Measurements from ENCODE around the gene PHOX2A.

The PHOX2A gene

GRCh38 chr11:72232260-72233055, 11.5 kb downstream of the PHOX2A start:
- Histone ChIP-seq H3K27me3 (replicated peaks; ENCODE audit: control insufficient read depth, insufficient read depth, low read length) (no peaks in the 10 kb centered on the region), H3K4me3 (ENCODE audit: low read length) (no peak overlapping the region), H3K9me3 (ENCODE audit: control insufficient read depth, low read length) (no peaks in the 10 kb centered on the region), H3K36me3 (ENCODE audit: control insufficient read depth, insufficient read depth, low read length, severe bottlenecking) (peaks cover 92% of the 10 kb centered on the region), H3K4me1 (ENCODE audit: control insufficient read depth, insufficient read depth, low read length) (no peaks in the 10 kb centered on the region), H3K9ac (ENCODE audit: low read length) (no peak overlapping the region)
- DNase-seq (ENCODE audit: low read depth) = no peak

DNA sequence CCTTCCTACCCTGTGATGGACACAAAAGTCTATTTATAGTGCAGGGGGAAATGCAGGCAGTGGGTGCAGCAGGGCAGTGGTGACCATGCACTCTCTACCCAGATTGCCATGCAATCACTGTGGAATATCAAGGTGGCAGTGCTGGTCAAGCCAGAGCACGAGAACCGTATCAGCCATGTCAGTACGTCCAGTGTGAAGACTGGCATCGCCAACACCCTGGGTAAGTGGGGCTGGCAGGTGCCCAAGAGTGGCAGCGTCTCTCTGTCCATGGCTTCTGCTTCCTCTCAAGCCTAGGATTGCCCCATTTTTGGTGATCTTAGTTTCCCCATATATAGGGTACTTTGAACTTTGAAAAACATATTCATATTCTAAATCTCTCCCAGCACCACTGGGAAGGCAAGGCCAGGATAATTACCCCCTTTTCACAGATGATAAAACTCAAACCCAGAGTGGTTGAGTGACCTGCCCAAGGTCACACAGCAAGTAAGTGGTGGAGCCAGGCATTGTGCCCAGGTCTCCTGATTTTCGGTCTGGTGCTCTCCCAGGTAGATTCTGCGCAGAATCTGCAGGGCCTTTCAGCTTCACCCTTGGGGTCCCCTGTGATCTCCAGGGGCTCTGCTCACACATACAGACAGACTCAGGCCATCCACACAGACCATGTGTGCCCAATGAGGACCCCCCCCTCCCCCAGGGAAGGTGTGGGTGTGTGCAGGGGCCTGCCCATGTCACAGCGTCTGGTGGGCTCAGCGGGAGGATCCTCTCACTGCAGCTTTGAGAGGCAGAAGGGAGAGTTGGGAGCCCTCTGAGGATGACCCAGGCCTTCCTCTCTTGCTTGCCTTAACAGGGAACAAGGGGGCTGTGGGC, 12.3 kb downstream of the PHOX2A start:
- Histone ChIP-seq H3K4me1 (ENCODE audit: control insufficient read depth, insufficient read depth, low read length) (no peaks in the 10 kb centered on the region), H3K36me3 (ENCODE audit: control insufficient read depth, insufficient read depth, low read length, severe bottlenecking) (peaks cover 91% of the 10 kb centered on the region), H3K9me3 (ENCODE audit: control insufficient read depth, low read length) (no peaks in the 10 kb centered on the region), H3K27me3 (replicated peaks; ENCODE audit: control insufficient read depth, insufficient read depth, low read length) (no peaks in the 10 kb centered on the region), H3K4me3 (ENCODE audit: low read length) (no peak overlapping the region), H3K9ac (ENCODE audit: low read length) (no peak overlapping the region)
- DNase-seq (ENCODE audit: low read depth) = no peak

- Histone ChIP-seq H3K9ac (ENCODE audit: low read length) (no peak overlapping the region), H3K27me3 (replicated peaks; ENCODE audit: control insufficient read depth, insufficient read depth, low read length) (no peaks in the 10 kb centered on the region), H3K4me1 (ENCODE audit: control insufficient read depth, insufficient read depth, low read length) (peaks cover under 1% of the 10 kb centered on the region), H3K9me3 (ENCODE audit: control insufficient read depth, low read length) (no peaks in the 10 kb centered on the region), H3K4me3 (ENCODE audit: low read length) (no peak overlapping the region), H3K36me3 (ENCODE audit: control insufficient read depth, insufficient read depth, low read length, severe bottlenecking) (peaks cover 85% of the 10 kb centered on the region)
- DNase-seq (ENCODE audit: low read depth) = no peak
Observed at GRCh38 chr11:72230764-72231365, 13.1 kb downstream of the PHOX2A start.

GRCh38 chr11:72229925-72230763, 13.8 kb downstream of the PHOX2A start:
- Histone ChIP-seq H3K4me1 (ENCODE audit: control insufficient read depth, insufficient read depth, low read length) (peaks cover 8% of the 10 kb centered on the region), H3K27me3 (replicated peaks; ENCODE audit: control insufficient read depth, insufficient read depth, low read length) (no peaks in the 10 kb centered on the region), H3K4me3 (ENCODE audit: low read length) (no peak overlapping the region), H3K36me3 (ENCODE audit: control insufficient read depth, insufficient read depth, low read length, severe bottlenecking) (peaks cover 80% of the 10 kb centered on the region), H3K9me3 (ENCODE audit: control insufficient read depth, low read length) (no peaks in the 10 kb centered on the region), H3K9ac (ENCODE audit: low read length) (no peak overlapping the region)
- no peak for DNase-seq (ENCODE audit: low read depth)

- peaks cover 73% of the 10 kb centered on the region for H3K36me3 ChIP-seq (ENCODE audit: control insufficient read depth, insufficient read depth, low read length, severe bottlenecking)
- no peak overlapping the region for H3K9ac ChIP-seq (ENCODE audit: low read length)
- peaks cover 8% of the 10 kb centered on the region for H3K4me1 ChIP-seq (ENCODE audit: control insufficient read depth, insufficient read depth, low read length)
- no peaks in the 10 kb centered on the region for H3K9me3 ChIP-seq (ENCODE audit: control insufficient read depth, low read length)
- H3K27me3 ChIP-seq (replicated peaks; ENCODE audit: control insufficient read depth, insufficient read depth, low read length) = no peaks in the 10 kb centered on the region
- DNase-seq (ENCODE audit: low read depth) = no peak
- no peak overlapping the region for H3K4me3 ChIP-seq (ENCODE audit: low read length)
Observed at GRCh38 chr11:72229336-72229924, 14.5 kb downstream of the PHOX2A start.

GRCh38 chr11:72228844-72229231, 15.1 kb downstream of the PHOX2A start:
- Histone ChIP-seq H3K4me3 (ENCODE audit: low read length) (no peak overlapping the region), H3K9ac (ENCODE audit: low read length) (no peak overlapping the region), H3K27me3 (replicated peaks; ENCODE audit: control insufficient read depth, insufficient read depth, low read length) (no peaks in the 10 kb centered on the region), H3K4me1 (ENCODE audit: control insufficient read depth, insufficient read depth, low read length) (peaks cover 8% of the 10 kb centered on the region), H3K36me3 (ENCODE audit: control insufficient read depth, insufficient read depth, low read length, severe bottlenecking) (peaks cover 67% of the 10 kb centered on the region), H3K9me3 (ENCODE audit: control insufficient read depth, low read length) (no peaks in the 10 kb centered on the region)
- DNase-seq (ENCODE audit: low read depth) = no peak

- H3K9me3 ChIP-seq (ENCODE audit: control insufficient read depth, low read length) = no peaks in the 10 kb centered on the region
- peaks cover 62% of the 10 kb centered on the region for H3K36me3 ChIP-seq (ENCODE audit: control insufficient read depth, insufficient read depth, low read length, severe bottlenecking)
- H3K27me3 ChIP-seq (replicated peaks; ENCODE audit: control insufficient read depth, insufficient read depth, low read length) = no peaks in the 10 kb centered on the region
- H3K4me1 ChIP-seq (ENCODE audit: control insufficient read depth, insufficient read depth, low read length) = peaks cover 8% of the 10 kb centered on the region
- H3K4me3 ChIP-seq (ENCODE audit: low read length) = no peak overlapping the region
- no peak for DNase-seq (ENCODE audit: low read depth)
- H3K9ac ChIP-seq (ENCODE audit: low read length) = no peak overlapping the region
Observed at GRCh38 chr11:72228229-72228843, 15.6 kb downstream of the PHOX2A start.

GRCh38 chr11:72227316-72228228, 16.4 kb downstream of the PHOX2A start:
- H3K4me1 ChIP-seq (ENCODE audit: control insufficient read depth, insufficient read depth, low read length) = peaks cover 12% of the 10 kb centered on the region
- no peak for DNase-seq (ENCODE audit: low read depth)
- H3K9me3 ChIP-seq (ENCODE audit: control insufficient read depth, low read length) = no peaks in the 10 kb centered on the region
- peak overlapping the region; percentile 25 for H3K9ac ChIP-seq (ENCODE audit: low read length)
- peaks cover 54% of the 10 kb centered on the region for H3K36me3 ChIP-seq (ENCODE audit: control insufficient read depth, insufficient read depth, low read length, severe bottlenecking)
- no peak overlapping the region for H3K4me3 ChIP-seq (ENCODE audit: low read length)
- no peaks in the 10 kb centered on the region for H3K27me3 ChIP-seq (replicated peaks; ENCODE audit: control insufficient read depth, insufficient read depth, low read length)

DNA sequence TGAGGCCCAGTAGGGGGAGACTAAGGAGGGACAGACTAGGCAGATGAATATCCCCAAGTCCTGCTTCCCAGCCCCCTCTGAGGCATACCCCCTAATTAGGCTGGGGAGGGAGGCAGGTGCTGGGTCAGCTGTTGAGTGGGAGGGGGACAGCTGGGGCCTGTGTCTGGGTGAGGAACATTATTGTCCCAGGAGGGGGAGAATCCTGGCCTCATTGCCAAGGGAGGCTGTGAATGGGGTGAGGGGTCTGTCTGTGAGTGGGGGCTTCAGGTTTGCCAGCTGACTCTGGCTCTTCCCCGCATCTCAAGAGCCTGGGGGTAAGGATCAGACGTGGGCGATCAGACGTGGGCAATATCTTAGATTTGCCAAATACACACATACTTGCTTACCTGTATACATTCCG, 17.3 kb downstream of the PHOX2A start:
- H3K4me3 ChIP-seq (ENCODE audit: low read length) = no peak overlapping the region
- no peaks in the 10 kb centered on the region for H3K27me3 ChIP-seq (replicated peaks; ENCODE audit: control insufficient read depth, insufficient read depth, low read length)
- peaks cover 18% of the 10 kb centered on the region for H3K4me1 ChIP-seq (ENCODE audit: control insufficient read depth, insufficient read depth, low read length)

More for the DNA sequence above, 17.3 kb downstream of the PHOX2A start:
- H3K36me3 ChIP-seq (ENCODE audit: control insufficient read depth, insufficient read depth, low read length, severe bottlenecking) = peaks cover 45% of the 10 kb centered on the region
- DNase-seq (ENCODE audit: low read depth) = no peak
- no peak overlapping the region for H3K9ac ChIP-seq (ENCODE audit: low read length)
- H3K9me3 ChIP-seq (ENCODE audit: control insufficient read depth, low read length) = no peaks in the 10 kb centered on the region
